Kidney epithelial cell (primary cell): ENCODE data around the gene L3MBTL4. TPM values are rescaled to one million over a fixed set of nuclear protein-coding genes. Genes with fewer than 3 reads are reported as not detected.

Experiments used
- DNase-seq: peaks from one replicate; pipeline ENCODE4 v3.0.0-alpha.2; 2010; ENCODE audit warnings: low read depth
- H3K27me3 ChIP-seq: 2 replicates; pipeline ENCODE4 v1.6.0; 2011; ENCODE audit warnings: low read length; ENCODE audit not compliant: control insufficient read depth, insufficient read depth
- H3K36me3 ChIP-seq: 2 replicates; pipeline ENCODE4 v1.5.1; 2011; ENCODE audit warnings: low read length; ENCODE audit not compliant: control insufficient read depth, insufficient read depth
- H3K4me3 ChIP-seq: 2 replicates; pipeline ENCODE4 v1.5.1; 2011; ENCODE audit warnings: low read depth, mild to moderate bottlenecking, control low read depth, low read length
- CTCF ChIP-seq: IDR thresholded peaks from 2 replicates; pipeline ENCODE4 v1.5.1; 2011; ENCODE audit warnings: mild to moderate bottlenecking, moderate library complexity, low read length, control low read depth, inconsistent platforms; ENCODE audit not compliant: insufficient read depth, poor library complexity, severe bottlenecking
- total RNA-seq: library from RNA; depleted of rRNA; stranded (reverse); fragments of >200 nt; gene quantifications from 2 replicates; pipeline ENCODE4 v1.2.3, GENCODE V29; 2015

The L3MBTL4 gene
- total RNA-seq, 1 donor from 2014 or later, result 9.8 TPM

GRCh38 chr18:6374935-6375529, 39.7 kb downstream of the L3MBTL4 start:
- no peaks in the 10 kb centered on the region for H3K27me3 ChIP-seq
- H3K36me3 ChIP-seq, result no peaks in the 10 kb centered on the region
- H3K4me3 ChIP-seq, result no peak overlapping the region
- TF ChIP-seq CTCF, result no peak
- DNase-seq, result no peak

GRCh38 chr18:6374340-6374739, 40.4 kb downstream of the L3MBTL4 start:
- Histone ChIP-seq H3K4me3 (no peak overlapping the region), H3K36me3 (no peaks in the 10 kb centered on the region), H3K27me3 (no peaks in the 10 kb centered on the region)
- no peak for TF ChIP-seq CTCF
- DNase-seq, result no peak

GRCh38 chr18:6373187-6373586, 41.5 kb downstream of the L3MBTL4 start:
- no peak for DNase-seq
- H3K27me3 ChIP-seq, result no peaks in the 10 kb centered on the region
- no peak overlapping the region for H3K4me3 ChIP-seq
- H3K36me3 ChIP-seq, result no peaks in the 10 kb centered on the region
- TF ChIP-seq CTCF, result no peak

GRCh38 chr18:6370886-6371635, 43.6 kb downstream of the L3MBTL4 start:
- DNase-seq, result peak; percentile 41
- peak; percentile 9 for TF ChIP-seq CTCF
- Histone ChIP-seq H3K36me3 (no peaks in the 10 kb centered on the region), H3K27me3 (no peaks in the 10 kb centered on the region), H3K4me3 (no peak overlapping the region)

- no peaks in the 10 kb centered on the region for H3K36me3 ChIP-seq
- no peaks in the 10 kb centered on the region for H3K27me3 ChIP-seq
- no peak for TF ChIP-seq CTCF
- DNase-seq, result no peak
- no peak overlapping the region for H3K4me3 ChIP-seq
Measured at GRCh38 chr18:6370410-6370809, 44.3 kb downstream of the L3MBTL4 start.
